Heart right ventricle (tissue), 16 donors: ENCODE results near the gene KCTD20. TPM values are rescaled to one million over a fixed set of nuclear protein-coding genes. Genes with fewer than 3 reads are reported as not detected.

Experiments
- ATAC-seq, 8 donors: fragments of 200-7000 bp; cut with Tn5 transposase; one replicate each; pipeline ENCODE4 v1.9.1; 2020; ENCODE audit warnings: mild to moderate bottlenecking in 8 of 8, moderate library complexity in 8 of 8, moderate number of reproducible peaks in 1 of 8
- DNase-seq, 2 donors: peaks; one replicate each; pipeline ENCODE4 v3.0.0-alpha.2; 2020
- H3K27ac ChIP-seq, 10 donors: fragments of 200-600 bp; sonication (generic) in 2 of 10; one replicate each; pipeline versions ENCODE4 v1.5.0 to v1.8.0; 2020 to 2022; ENCODE audit warnings: mild to moderate bottlenecking in 3 of 10
- H3K27me3 ChIP-seq, 7 donors: fragments of 200-600 bp; one replicate each; pipeline ENCODE4 v1.8.0; 2021 to 2022; ENCODE audit warnings: mild to moderate bottlenecking in 2 of 7
- H3K36me3 ChIP-seq, 9 donors: fragments of 200-600 bp; sonication (generic) in 1 of 9; one replicate each; pipeline versions ENCODE4 v1.5.0 to v1.8.0; 2020 to 2022; ENCODE audit warnings: mild to moderate bottlenecking in 2 of 9
- H3K4me1 ChIP-seq, 9 donors: fragments of 200-600 bp; sonication (generic) in 1 of 9; one replicate each; pipeline versions ENCODE4 v1.5.0 to v1.8.0; 2020 to 2022; ENCODE audit warnings: mild to moderate bottlenecking in 4 of 9
- H3K4me3 ChIP-seq, 10 donors: fragments of 200-600 bp; sonication (generic) in 2 of 10; one replicate each; pipeline versions ENCODE4 v1.5.0 to v1.8.0; 2020 to 2022; ENCODE audit warnings: mild to moderate bottlenecking in 7 of 10, moderate library complexity in 2 of 10
- H3K9me3 ChIP-seq, 11 donors: fragments of 200-600 bp in 10 of 11; sonication (generic) in 2 of 11; one replicate each; pipeline versions ENCODE4 v1.5.0 to v1.8.0; 2013 to 2022; ENCODE audit warnings: mild to moderate bottlenecking in 2 of 11, control low read depth in 1 of 11, moderate library complexity in 1 of 11
- WGBS, 2 donors: extraction: QIAGEN DNeasy Blood & Tissue Kit; methylation state at CpG; one replicate each; pipeline ENCODE4 v1.1.7; 2013; ENCODE audit warnings: inconsistent platforms in 1 of 2; 5-methylcytosine and 5-hydroxymethylcytosine counted together
- intact Hi-C, 10 donors: fragments of 100-400 bp; cut with DNase I; formaldehyde crosslinking; loops; one replicate each; pipeline versions ENCODE4 v1.11.1 to v1.14.2; 2022
- polyA plus RNA-seq, 2 donors: library from polyadenylated mRNA; stranded (reverse); fragments of 200-250 nt; gene quantifications; one replicate each; pipeline ENCODE4 v1.2.3, GENCODE V29; 2013
- total RNA-seq, 10 donors: library from RNA; stranded (reverse); fragmentation: NEBNext Ultra II Directional in 3 of 10; extraction: Animal tissue kit (Norgen Biotek cat#: 25700) in 3 of 10; gene quantifications; one replicate each; pipeline versions ENCODE4 v1.2.1 to v1.2.4, GENCODE V29; 2021 to 2023
- TF ChIP-seq, protein P1 (sequence below), 9 donors: fragments of 200-600 bp; sonication (generic) in 2 of 9; IDR thresholded peaks; one replicate each; pipeline versions ENCODE4 v1.5.0 to v1.8.0; 2021 to 2022; ENCODE audit warnings: antibody characterized with exemption in 9 of 9, mild to moderate bottlenecking in 5 of 9, moderate library complexity in 1 of 9
- donor health status: Arrhythmogenic right ventricular cardiomyopathy.
- donor health status: ischemic (EF 13 %, LVEDD 7.1; RV severe dilation, severe dysfunction).
- donor health status: healthy with polysubstance abuse.
- donor health status: DM: no; HTN: yes; CAD: no.
- donor health status: DM: no; HTN: no; CAD: no.
- donor health status: ischemic (EF 25% LVEDD 6.9; RV normal size, moderate dysfunction).
- donor health status: ischemic (EF 25% LVEDD 5.7; RV mildly dilated, moderate dysfunction).
- donor health status: healthy.
- donor health status: DM: yes; HTN: yes; CAD: no.
- donor health status: Ischemic cardiomyopathy.
- donor health status: ischemic (EF 35%, LVEDD 5.7; RV mildly dilated, moderate dysfunction).
- donor health status: nonischemic (EF 11% LVEDD 7.7; RV severe dilation, severe dysfunction).
- donor health status: DM: yes; HTN: yes; CAD: no.
- donor health status: PGD.
- donor health status: ischemic (EF 29% LVEDD 5.4; RV normal size, mild dysfunction).
- donor health status: nonischemic (EF 23%, LVEDD 6.1; RV moderate dilation, normal function).

KCTD20 gene
- total and polyA plus RNA-seq, 12 donors = 8.9 to 36.6 (median 25.1) TPM

DNA sequence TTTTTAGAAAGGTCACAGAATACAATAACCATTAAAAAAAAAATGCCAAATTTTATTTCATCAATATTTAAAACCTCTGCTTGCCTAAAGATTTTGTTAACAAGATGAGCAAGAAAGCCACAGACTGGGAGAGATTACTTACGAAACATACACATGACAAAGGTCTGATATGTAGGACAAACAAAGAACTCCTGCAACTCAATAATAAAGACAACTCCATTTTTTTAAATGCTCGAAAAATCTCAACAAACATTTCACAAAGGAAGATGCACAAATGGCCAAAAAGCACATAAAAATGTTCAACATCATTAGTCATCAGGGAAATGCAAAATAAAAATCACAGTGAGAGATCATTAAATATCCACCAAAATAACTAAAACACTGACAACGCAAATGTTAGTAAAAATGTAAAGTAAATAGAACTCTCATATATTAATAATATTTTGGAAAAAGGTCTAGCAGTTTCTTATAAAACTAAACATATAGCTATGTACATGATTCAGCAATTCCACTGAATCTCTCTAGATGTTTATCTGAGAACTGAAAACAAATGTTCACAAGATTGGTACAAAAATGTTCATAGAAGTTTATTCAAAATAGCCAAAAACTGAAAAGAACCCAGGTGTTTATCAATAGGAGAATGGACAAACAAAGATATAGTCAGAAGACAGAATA, 94.2 kb downstream of the KCTD20 start:
- H3K36me3 ChIP-seq = peaks cover 0 to 100% (median 19%) of the 10 kb centered on the region in 9 donors
- no peaks in the 10 kb centered on the region for H3K9me3 ChIP-seq
- ATAC-seq (no peak), DNase-seq (no peak)
- no peak overlapping the region for H3K27ac ChIP-seq
- intact Hi-C loops = no loop called here
- H3K27me3 ChIP-seq = no peaks in the 10 kb centered on the region
- TF ChIP-seq, protein P1, sequence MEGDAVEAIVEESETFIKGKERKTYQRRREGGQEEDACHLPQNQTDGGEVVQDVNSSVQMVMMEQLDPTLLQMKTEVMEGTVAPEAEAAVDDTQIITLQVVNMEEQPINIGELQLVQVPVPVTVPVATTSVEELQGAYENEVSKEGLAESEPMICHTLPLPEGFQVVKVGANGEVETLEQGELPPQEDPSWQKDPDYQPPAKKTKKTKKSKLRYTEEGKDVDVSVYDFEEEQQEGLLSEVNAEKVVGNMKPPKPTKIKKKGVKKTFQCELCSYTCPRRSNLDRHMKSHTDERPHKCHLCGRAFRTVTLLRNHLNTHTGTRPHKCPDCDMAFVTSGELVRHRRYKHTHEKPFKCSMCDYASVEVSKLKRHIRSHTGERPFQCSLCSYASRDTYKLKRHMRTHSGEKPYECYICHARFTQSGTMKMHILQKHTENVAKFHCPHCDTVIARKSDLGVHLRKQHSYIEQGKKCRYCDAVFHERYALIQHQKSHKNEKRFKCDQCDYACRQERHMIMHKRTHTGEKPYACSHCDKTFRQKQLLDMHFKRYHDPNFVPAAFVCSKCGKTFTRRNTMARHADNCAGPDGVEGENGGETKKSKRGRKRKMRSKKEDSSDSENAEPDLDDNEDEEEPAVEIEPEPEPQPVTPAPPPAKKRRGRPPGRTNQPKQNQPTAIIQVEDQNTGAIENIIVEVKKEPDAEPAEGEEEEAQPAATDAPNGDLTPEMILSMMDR (IDR thresholded peaks at IDR 0.05) = no peak
- H3K4me3 ChIP-seq = no peak overlapping the region
- peaks cover 3 to 42% (median 25%) of the 10 kb centered on the region in 9 donors for H3K4me1 ChIP-seq
- WGBS, 2 donors = 96% methylated on average over 3 of the region's 3 CpGs

DNA sequence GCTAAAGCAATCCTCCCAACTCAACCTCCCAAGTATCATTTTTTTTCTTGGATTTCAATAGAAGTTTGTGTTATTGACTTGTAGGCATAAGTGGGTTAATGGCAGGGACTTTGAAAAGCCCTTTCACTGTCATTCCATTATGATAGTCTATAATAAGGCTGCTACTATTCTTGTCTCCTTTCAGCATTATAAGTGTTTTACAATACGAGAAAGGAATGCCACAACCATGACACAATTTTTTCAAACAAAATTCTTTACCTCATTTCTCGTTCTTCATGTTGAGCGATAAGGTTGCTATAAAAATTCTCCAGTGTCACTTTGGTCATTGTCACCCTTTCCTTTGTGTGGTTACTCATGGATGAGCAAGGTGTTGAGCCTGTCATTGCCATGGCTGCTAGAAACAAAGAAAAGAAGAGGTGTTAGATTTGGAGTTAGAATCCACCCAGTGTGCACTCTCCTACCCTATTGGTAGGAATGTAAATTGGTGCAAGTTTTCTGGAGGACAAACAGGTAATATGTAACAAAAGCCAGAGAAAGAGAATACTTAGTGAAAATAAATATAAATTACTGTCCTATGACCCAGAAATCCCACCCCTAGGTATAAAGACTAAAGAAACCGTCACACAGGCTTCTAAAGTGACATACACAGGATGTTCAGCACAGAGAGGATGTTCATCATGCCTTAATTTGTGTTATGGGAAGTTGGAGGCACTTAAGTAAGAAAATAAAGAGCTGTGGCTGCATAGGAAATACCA, 97.2 kb downstream of the KCTD20 start:
- intact Hi-C loops = loop anchor here in 4 of 10 donors (10.0 kb wide), 3 partner anchors 55 to 445 kb away; partner anchors contain the start of genes SRSF3 (in 2 of the 4), KCTD20 (in 1 of the 4), MTCH1 (in 1 of the 4) and PXT1 (in 1 of the 4)
- 57 to 58% methylated on average over 4 of the region's 4 CpGs for WGBS, 2 donors
- H3K36me3 ChIP-seq = peaks cover 0 to 76% (median 19%) of the 10 kb centered on the region in 9 donors
- no peak overlapping the region for H3K4me3 ChIP-seq
- DNase-seq (peak in 1 of 2 donors; percentile 41), ATAC-seq (peak; percentile 56 to 96 (median 89))
- H3K27me3 ChIP-seq = no peaks in the 10 kb centered on the region
- H3K4me1 ChIP-seq = peaks cover 8 to 57% (median 42%) of the 10 kb centered on the region in 9 donors
- peak overlapping the region in 8 of 10 donors; percentile 46 to 85 (median 74) for H3K27ac ChIP-seq
- TF ChIP-seq, protein P1 (IDR thresholded peaks at IDR 0.05) = peak in 7 of 9 donors; percentile 10 to 56 (median 34)
- H3K9me3 ChIP-seq = no peaks in the 10 kb centered on the region

Other genes with a start within 250 kb of the KCTD20 start
- gene BRPF3, start 246.3 kb upstream of the KCTD20 start, total RNA-seq = 10 to 100 TPM; 14.1 to 20.5 (median 16.2) TPM
- 1 to 10 TPM; 6.3 to 8.5 TPM for gene BRPF3, start 246.3 kb upstream of the KCTD20 start, polyA plus RNA-seq
- gene PNPLA1, start 172.9 kb upstream of the KCTD20 start, total RNA-seq = under 1 TPM in 2 of 10 donors, not detected in 8; 0.21 to 0.28 TPM
- not detected for gene PNPLA1, start 172.9 kb upstream of the KCTD20 start, polyA plus RNA-seq
- not detected for gene BNIP5, start 106.1 kb upstream of the KCTD20 start, total RNA-seq
- not detected for gene BNIP5, start 106.1 kb upstream of the KCTD20 start, polyA plus RNA-seq
- gene ETV7, start 55.3 kb upstream of the KCTD20 start, total RNA-seq = 1 to 10 TPM in 1 of 10 donors, under 1 TPM in 4, not detected in 5; 0.15 to 5.9 (median 0.17) TPM
- gene ETV7, start 55.3 kb upstream of the KCTD20 start, polyA plus RNA-seq = under 1 TPM; 0.10 to 0.22 TPM
- under 1 TPM in 5 of 10 donors, not detected in 5; 0.18 to 0.34 (median 0.23) TPM for gene PXT1, start 146 bp upstream of the KCTD20 start, total RNA-seq
- under 1 TPM; 0.15 to 0.26 TPM for gene PXT1, start 146 bp upstream of the KCTD20 start, polyA plus RNA-seq
- 10 to 100 TPM; 13.2 to 23.8 (median 21.5) TPM for gene STK38, start 104.5 kb downstream of the KCTD20 start, total RNA-seq
- gene STK38, start 104.5 kb downstream of the KCTD20 start, polyA plus RNA-seq = 10 to 100 TPM; 12.9 to 22.1 TPM
- 100 to 1,000 TPM; 105 to 196 (median 131) TPM for gene SRSF3, start 151.4 kb downstream of the KCTD20 start, total RNA-seq
- 100 to 1,000 TPM; 122 to 175 TPM for gene SRSF3, start 151.4 kb downstream of the KCTD20 start, polyA plus RNA-seq
- 100 to 1,000 TPM in 2 of 10 donors, 10 to 100 TPM in 8; 27.1 to 105 (median 61.2) TPM for gene CDKN1A, start 235.7 kb downstream of the KCTD20 start, total RNA-seq
- 100 to 1,000 TPM in 1 of 2 donors, 10 to 100 TPM in 1; 23.3 to 357 TPM for gene CDKN1A, start 235.7 kb downstream of the KCTD20 start, polyA plus RNA-seq